ENCODE data around the gene PCSK6.

DNA sequence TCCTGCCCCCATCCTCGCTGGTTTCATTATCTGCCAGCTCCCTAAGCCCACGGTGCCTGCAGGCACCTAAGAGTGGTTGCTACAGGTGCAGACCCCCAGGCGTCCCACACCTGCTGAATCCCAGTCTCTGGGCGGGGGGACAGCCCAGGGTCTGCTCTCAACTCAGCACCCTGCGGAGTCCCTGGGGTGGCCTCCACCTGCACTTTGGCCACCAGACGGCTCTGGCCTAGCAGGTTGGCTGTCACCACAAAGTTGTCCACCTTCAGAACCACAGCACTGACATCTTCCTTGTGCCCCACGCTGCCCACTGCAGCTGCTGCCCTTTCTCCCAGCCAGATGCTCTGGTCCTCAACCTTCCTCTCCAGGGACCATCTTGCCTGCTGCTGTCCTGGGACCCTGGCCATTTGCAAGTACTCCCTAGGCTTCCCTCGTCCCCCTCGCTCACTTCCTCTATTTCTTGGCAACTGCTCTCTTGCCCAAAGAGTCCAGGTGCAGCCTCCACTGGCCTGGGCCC is 159.6 kb downstream of the PCSK6 start:
- TF ChIP-seq EZH2 (IDR thresholded peaks at IDR 0.05; ENCODE audit: insufficient read depth, poor library complexity, severe bottlenecking) (no peak), EZH2phosphoT487 (IDR thresholded peaks at IDR 0.05; ENCODE audit: insufficient read depth, low read depth) (no peak)
